Tibial nerve (tissue), 3 donors: ENCODE results near the gene MCC.

Experiments
- CTCF ChIP-seq, 5 experiments: fragments of 200-600 bp in 3 of 5; fragments of 450-650 bp in 2 of 5; sonication (generic) in 3 of 5; IDR thresholded peaks; one replicate each; pipeline ENCODE4 v1.5.1; 2016 to 2019; ENCODE audit warnings: antibody characterized with exemption in 5 of 5, mild to moderate bottlenecking in 3 of 5, moderate library complexity in 2 of 5
- POLR2A ChIP-seq, 2 donors: fragments of 450-650 bp; IDR thresholded peaks; one replicate each; pipeline ENCODE4 v1.6.1; 2017; ENCODE audit warnings: antibody characterized with exemption in 2 of 2, mild to moderate bottlenecking in 2 of 2, moderate library complexity in 2 of 2

GRCh38 chr5:112973904-112974303 lies 514.3 kb downstream of the MCC start:
- TF ChIP-seq POLR2A (IDR thresholded peaks at IDR 0.05) (no peak), CTCF (IDR thresholded peaks at IDR 0.05) (no peak)
